Upper lobe of left lung (tissue), 4 donors: ENCODE results near the gene CNGA3.

Experiments
- CTCF ChIP-seq, 6 experiments: fragments of 450-650 bp in 4 of 6; fragments of 200-600 bp in 2 of 6; sonication (generic) in 2 of 6; IDR thresholded peaks; one replicate each; pipeline ENCODE4 v1.5.1; 2016 to 2019; ENCODE audit warnings: antibody characterized with exemption in 6 of 6
- EP300 ChIP-seq, 4 donors: sonication (generic); formaldehyde crosslinking; IDR thresholded peaks; one replicate each; pipeline ENCODE4 v1.5.1; 2017; ENCODE audit warnings: antibody characterized with exemption in 4 of 4, control low read depth in 2 of 4
- POLR2AphosphoS5 ChIP-seq, 2 donors: sonication (generic); formaldehyde crosslinking; IDR thresholded peaks; one replicate each; pipeline ENCODE4 v1.5.1; 2017; ENCODE audit warnings: antibody characterized with exemption in 2 of 2

GRCh38 chr2:98313492-98314250 lies 32.6 kb upstream of the CNGA3 start:
- TF ChIP-seq CTCF (IDR thresholded peaks at IDR 0.05) (no peak), EP300 (IDR thresholded peaks at IDR 0.05) (no peak), POLR2AphosphoS5 (IDR thresholded peaks at IDR 0.05) (no peak)
